Kidney (tissue), 14 donors: ENCODE data around the gene PROC. TPM values are rescaled to one million over a fixed set of nuclear protein-coding genes. Genes with fewer than 3 reads are reported as not detected.

ENCODE experiments used
- DNase-seq, 5 donors: peaks; one replicate each; pipeline ENCODE4 v3.0.0-alpha.2; 2013 to 2020
- FAIRE-seq: peaks from 2 replicates; lab custom pipeline; 2012; peaks lifted over from hg19 to GRCh38; lab: Jason Lieb, UNC
- H3K27ac ChIP-seq, 2 donors: one replicate each; pipeline ENCODE4 v1.7.0; 2013; ENCODE audit warnings: low read depth in 2 of 2, low read length in 2 of 2, inconsistent platforms in 1 of 2
- H3K27me3 ChIP-seq: one replicate; pipeline ENCODE4 v1.7.1; 2013; ENCODE audit warnings: low read length, inconsistent platforms; ENCODE audit not compliant: control insufficient read depth, insufficient read depth
- H3K36me3 ChIP-seq, 3 donors: one replicate each; pipeline versions ENCODE4 v1.7.0 to v1.7.1; 2013; ENCODE audit warnings: low read length in 3 of 3, control low read depth in 1 of 3, inconsistent platforms in 1 of 3; ENCODE audit not compliant: insufficient read depth in 3 of 3, control insufficient read depth in 2 of 3
- H3K4me1 ChIP-seq, 3 donors: one replicate each; pipeline versions ENCODE4 v1.7.0 to v1.7.1; 2013; ENCODE audit warnings: low read length in 3 of 3, inconsistent platforms in 1 of 3, low read depth in 1 of 3; ENCODE audit not compliant: control insufficient read depth in 2 of 3, insufficient read depth in 2 of 3
- H3K4me3 ChIP-seq, 3 donors: one replicate each; pipeline versions ENCODE4 v1.7.0 to v1.8.1; 2013; ENCODE audit warnings: low read length in 3 of 3, control low read depth in 1 of 3, inconsistent platforms in 1 of 3
- H3K9ac ChIP-seq, 3 donors: one replicate each; pipeline versions ENCODE4 v1.7.0 to v1.7.1; 2013; ENCODE audit warnings: low read length in 3 of 3, control low read depth in 1 of 3, inconsistent platforms in 1 of 3
- H3K9me3 ChIP-seq, 3 donors: one replicate each; pipeline versions ENCODE4 v1.7.0 to v1.7.1; 2013; ENCODE audit warnings: low read length in 3 of 3, control low read depth in 1 of 3, inconsistent platforms in 1 of 3; ENCODE audit not compliant: control insufficient read depth in 2 of 3, insufficient read depth in 1 of 3
- intact Hi-C: fragments of 100-400 bp; cut with DNase I; formaldehyde crosslinking; loops from one replicate; pipeline ENCODE4 v1.11.1; 2022
- polyA plus RNA-seq: library from polyadenylated mRNA; stranded (reverse); fragments of 350-450 nt; fragmentation: Illumina TruSeq; extraction: RNeasy Lipid Tissue Mini Kit (QIAGEN cat#74804); gene quantifications from one replicate; pipeline ENCODE4 v1.2.3, GENCODE V29; 2014; ENCODE audit warnings: low read depth, low replicate concordance; ENCODE audit not compliant: insufficient read depth
- total RNA-seq: library from RNA; stranded (reverse); fragmentation: NEBNext Ultra II Directional; extraction: Animal tissue kit (Norgen Biotek cat#: 25700); gene quantifications from one replicate; pipeline ENCODE4 v1.2.1, GENCODE V29; 2021
- TF ChIP-seq, protein P1 (sequence below): IDR thresholded peaks from 3 replicates; pipeline ENCODE4 v1.5.1; 2012; ENCODE audit warnings: mild to moderate bottlenecking, moderate library complexity, borderline replicate concordance; ENCODE audit not compliant: insufficient read depth; ENCODE audit errors: extremely low read depth
- donor health status: control.
- donor health status: control.
- donor health status: control.
- donor health status: control.
- donor health status: control.
- donor health status: DM: yes; HTN: yes; CAD: no.
- donor health status: Normal renal cell carcinoma (clear cell type).

The PROC gene
- total and polyA plus RNA-seq, 2 donors from 2014 or later, result 5.9 to 51.0 TPM

DNA sequence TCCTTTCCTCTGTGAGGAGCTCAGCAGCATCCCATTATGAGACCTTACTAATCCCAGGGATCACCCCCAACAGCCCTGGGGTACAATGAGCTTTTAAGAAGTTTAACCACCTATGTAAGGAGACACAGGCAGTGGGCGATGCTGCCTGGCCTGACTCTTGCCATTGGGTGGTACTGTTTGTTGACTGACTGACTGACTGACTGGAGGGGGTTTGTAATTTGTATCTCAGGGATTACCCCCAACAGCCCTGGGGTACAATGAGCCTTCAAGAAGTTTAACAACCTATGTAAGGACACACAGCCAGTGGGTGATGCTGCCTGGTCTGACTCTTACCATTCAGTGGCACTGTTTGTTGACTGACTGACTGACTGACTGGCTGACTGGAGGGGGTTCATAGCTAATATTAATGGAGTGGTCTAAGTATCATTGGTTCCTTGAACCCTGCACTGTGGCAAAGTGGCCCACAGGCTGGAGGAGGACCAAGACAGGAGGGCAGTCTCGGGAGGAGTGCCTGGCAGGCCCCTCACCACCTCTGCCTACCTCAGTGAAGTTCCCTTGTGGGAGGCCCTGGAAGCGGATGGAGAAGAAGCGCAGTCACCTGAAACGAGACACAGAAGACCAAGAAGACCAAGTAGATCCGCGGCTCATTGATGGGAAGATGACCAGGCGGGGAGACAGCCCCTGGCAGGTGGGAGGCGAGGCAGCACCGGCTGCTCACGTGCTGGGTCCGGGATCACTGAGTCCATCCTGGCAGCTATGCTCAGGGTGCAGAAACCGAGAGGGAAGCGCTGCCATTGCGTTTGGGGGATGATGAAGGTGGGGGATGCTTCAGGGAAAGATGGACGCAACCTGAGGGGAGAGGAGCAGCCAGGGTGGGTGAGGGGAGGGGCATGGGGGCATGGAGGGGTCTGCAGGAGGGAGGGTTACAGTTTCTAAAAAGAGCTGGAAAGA is 7.6 kb downstream of the PROC start:
- Histone ChIP-seq H3K36me3 (no peaks in the 10 kb centered on the region), H3K27me3 (no peaks in the 10 kb centered on the region), H3K4me1 (peaks cover 0 to 5% (median 0%) of the 10 kb centered on the region in 3 donors), H3K9me3 (no peaks in the 10 kb centered on the region), H3K27ac (no peak overlapping the region), H3K9ac (no peak overlapping the region), H3K4me3 (no peak overlapping the region)
- TF ChIP-seq, protein P1, sequence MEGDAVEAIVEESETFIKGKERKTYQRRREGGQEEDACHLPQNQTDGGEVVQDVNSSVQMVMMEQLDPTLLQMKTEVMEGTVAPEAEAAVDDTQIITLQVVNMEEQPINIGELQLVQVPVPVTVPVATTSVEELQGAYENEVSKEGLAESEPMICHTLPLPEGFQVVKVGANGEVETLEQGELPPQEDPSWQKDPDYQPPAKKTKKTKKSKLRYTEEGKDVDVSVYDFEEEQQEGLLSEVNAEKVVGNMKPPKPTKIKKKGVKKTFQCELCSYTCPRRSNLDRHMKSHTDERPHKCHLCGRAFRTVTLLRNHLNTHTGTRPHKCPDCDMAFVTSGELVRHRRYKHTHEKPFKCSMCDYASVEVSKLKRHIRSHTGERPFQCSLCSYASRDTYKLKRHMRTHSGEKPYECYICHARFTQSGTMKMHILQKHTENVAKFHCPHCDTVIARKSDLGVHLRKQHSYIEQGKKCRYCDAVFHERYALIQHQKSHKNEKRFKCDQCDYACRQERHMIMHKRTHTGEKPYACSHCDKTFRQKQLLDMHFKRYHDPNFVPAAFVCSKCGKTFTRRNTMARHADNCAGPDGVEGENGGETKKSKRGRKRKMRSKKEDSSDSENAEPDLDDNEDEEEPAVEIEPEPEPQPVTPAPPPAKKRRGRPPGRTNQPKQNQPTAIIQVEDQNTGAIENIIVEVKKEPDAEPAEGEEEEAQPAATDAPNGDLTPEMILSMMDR, result no peak
- intact Hi-C loops, result no loop called here
- no peak for FAIRE-seq
- no peak for DNase-seq

DNA sequence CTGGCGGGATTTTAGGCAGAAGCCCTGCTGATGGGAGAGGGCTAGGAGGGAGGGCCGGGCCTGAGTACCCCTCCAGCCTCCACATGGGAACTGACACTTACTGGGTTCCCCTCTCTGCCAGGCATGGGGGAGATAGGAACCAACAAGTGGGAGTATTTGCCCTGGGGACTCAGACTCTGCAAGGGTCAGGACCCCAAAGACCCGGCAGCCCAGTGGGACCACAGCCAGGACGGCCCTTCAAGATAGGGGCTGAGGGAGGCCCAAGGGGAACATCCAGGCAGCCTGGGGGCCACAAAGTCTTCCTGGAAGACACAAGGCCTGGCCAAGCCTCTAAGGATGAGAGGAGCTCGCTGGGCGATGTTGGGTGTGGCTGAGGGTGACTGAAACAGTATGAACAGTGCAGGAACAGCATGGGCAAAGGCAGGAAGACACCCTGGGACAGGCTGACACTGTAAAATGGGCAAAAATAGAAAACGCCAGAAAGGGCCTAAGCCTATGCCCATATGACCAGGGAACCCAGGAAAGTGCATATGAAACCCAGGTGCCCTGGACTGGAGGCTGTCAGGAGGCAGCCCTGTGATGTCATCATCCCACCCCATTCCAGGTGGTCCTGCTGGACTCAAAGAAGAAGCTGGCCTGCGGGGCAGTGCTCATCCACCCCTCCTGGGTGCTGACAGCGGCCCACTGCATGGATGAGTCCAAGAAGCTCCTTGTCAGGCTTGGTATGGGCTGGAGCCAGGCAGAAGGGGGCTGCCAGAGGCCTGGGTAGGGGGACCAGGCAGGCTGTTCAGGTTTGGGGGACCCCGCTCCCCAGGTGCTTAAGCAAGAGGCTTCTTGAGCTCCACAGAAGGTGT is 8.5 kb downstream of the PROC start:
- TF ChIP-seq, protein P1, result no peak
- Histone ChIP-seq H3K9ac (no peak overlapping the region), H3K27me3 (no peaks in the 10 kb centered on the region), H3K4me1 (peaks cover 0 to 5% (median 0%) of the 10 kb centered on the region in 3 donors), H3K4me3 (no peak overlapping the region), H3K9me3 (no peaks in the 10 kb centered on the region), H3K36me3 (no peaks in the 10 kb centered on the region), H3K27ac (no peak overlapping the region)
- FAIRE-seq (no peak), DNase-seq (no peak)
- intact Hi-C loops, result no loop called here

- H3K9me3 ChIP-seq, result no peaks in the 10 kb centered on the region
- H3K4me1 ChIP-seq, result peaks cover 0 to 3% (median 0%) of the 10 kb centered on the region in 3 donors
- TF ChIP-seq, protein P1, result no peak
- FAIRE-seq (no peak), DNase-seq (no peak)
- intact Hi-C loops, result no loop called here
- H3K27me3 ChIP-seq, result no peaks in the 10 kb centered on the region
- no peaks in the 10 kb centered on the region for H3K36me3 ChIP-seq
- H3K4me3 ChIP-seq, result no peak overlapping the region
- no peak overlapping the region for H3K27ac ChIP-seq
- no peak overlapping the region for H3K9ac ChIP-seq
Observed at GRCh38 chr2:127427376-127428056, 9.3 kb downstream of the PROC start.
